Measurements from ENCODE around the gene NKTR.

Gene NKTR

GRCh38 chr3:42694366-42694765, 93.9 kb downstream of the NKTR start:
- DNase-seq (ENCODE audit: low read depth in 2 of 2), result no peak

GRCh38 chr3:42696356-42697288, 96.1 kb downstream of the NKTR start:
- DNase-seq (ENCODE audit: low read depth in 2 of 2), result no peak

GRCh38 chr3:42697289-42698051, 97.0 kb downstream of the NKTR start:
- DNase-seq (ENCODE audit: low read depth in 2 of 2), result no peak
